SK-N-SH treated with all-trans-retinoic acid at 6 μM for 48 hours (cell line): Measurements from ENCODE around the gene PSMD2.

Experiments used
- ATAC-seq: fragments of 200-7000 bp; cut with Tn5 transposase; 3 replicates; pipeline ENCODE4 v1.9.1; 2020; ENCODE audit warnings: mild to moderate bottlenecking, moderate library complexity
- ARNTL ChIP-seq: fragments of 450-650 bp; formaldehyde crosslinking; IDR thresholded peaks from 2 replicates; pipeline ENCODE4 v1.5.0; 2020; ENCODE audit warnings: low read depth, mild to moderate bottlenecking, moderate library complexity, borderline replicate concordance
- BACH2 ChIP-seq: fragments of 250-450 bp; sonication (Bioruptor Pico); IDR thresholded peaks from 2 replicates; pipeline ENCODE4 v1.9.0; 2021; ENCODE audit warnings: mild to moderate bottlenecking, borderline replicate concordance
- CSRNP3 ChIP-seq: fragments of 250-450 bp; sonication (Bioruptor Pico); IDR thresholded peaks from 2 replicates; pipeline ENCODE4 v1.5.1; 2021; ENCODE audit warnings: mild to moderate bottlenecking, moderate library complexity
- ESRRG ChIP-seq: fragments of 250-450 bp; sonication (Bioruptor Pico); IDR thresholded peaks from 2 replicates; pipeline ENCODE4 v1.6.1; 2021; ENCODE audit warnings: mild to moderate bottlenecking
- ISL1 ChIP-seq: fragments of 250-450 bp; sonication (Bioruptor Pico); IDR thresholded peaks from 2 replicates; pipeline ENCODE4 v2.1.2; 2022; ENCODE audit warnings: mild to moderate bottlenecking, moderate library complexity
- PPARA ChIP-seq: fragments of 250-450 bp; sonication (Bioruptor Pico); IDR thresholded peaks from 2 replicates; pipeline ENCODE4 v1.5.0; 2020; ENCODE audit warnings: mild to moderate bottlenecking, borderline replicate concordance
- RARB ChIP-seq: fragments of 250-450 bp; sonication (Bioruptor Pico); IDR thresholded peaks from 2 replicates; pipeline ENCODE4 v1.8.0; 2021; ENCODE audit warnings: mild to moderate bottlenecking, moderate library complexity
- TCF4 ChIP-seq: fragments of 250-450 bp; sonication (Bioruptor Pico); IDR thresholded peaks from 2 replicates; pipeline ENCODE4 v1.8.0; 2021; ENCODE audit warnings: mild to moderate bottlenecking, moderate library complexity, borderline replicate concordance
- TOX ChIP-seq: fragments of 250-450 bp; sonication (Bioruptor Pico); IDR thresholded peaks from 2 replicates; pipeline ENCODE4 v1.8.0; 2021; ENCODE audit warnings: mild to moderate bottlenecking, moderate library complexity, borderline replicate concordance
- TSHZ2 ChIP-seq: fragments of 250-450 bp; sonication (Bioruptor Pico); IDR thresholded peaks from 2 replicates; pipeline ENCODE4 v1.5.0; 2020; ENCODE audit warnings: mild to moderate bottlenecking, moderate library complexity
- ZFP3 ChIP-seq: fragments of 250-450 bp; sonication (Bioruptor Pico); IDR thresholded peaks from 2 replicates; pipeline ENCODE4 v1.5.0; 2020; ENCODE audit warnings: mild to moderate bottlenecking, moderate library complexity
- ZFP30 ChIP-seq: fragments of 450-650 bp; formaldehyde crosslinking; IDR thresholded peaks from 2 replicates; pipeline ENCODE4 v1.5.0; 2022; ENCODE audit warnings: mild to moderate bottlenecking, moderate library complexity
- ZNF565 ChIP-seq: fragments of 450-650 bp; formaldehyde crosslinking; conservative IDR thresholded peaks from 2 replicates; pipeline ENCODE4 v1.5.0; 2020; ENCODE audit warnings: low read depth, mild to moderate bottlenecking, moderate library complexity
- ZNF70 ChIP-seq: fragments of 450-650 bp; formaldehyde crosslinking; IDR thresholded peaks from 2 replicates; pipeline ENCODE4 v1.5.0; 2020; ENCODE audit warnings: mild to moderate bottlenecking, moderate library complexity
- ZNF8 ChIP-seq: fragments of 450-650 bp; formaldehyde crosslinking; IDR thresholded peaks from 2 replicates; pipeline ENCODE4 v1.5.0; 2020; ENCODE audit warnings: mild to moderate bottlenecking, moderate library complexity
- TF ChIP-seq, protein P1 (sequence below): fragments of 250-450 bp; sonication (Bioruptor Pico); IDR thresholded peaks from 2 replicates; pipeline ENCODE4 v1.5.1; 2020; ENCODE audit warnings: low read depth, mild to moderate bottlenecking, moderate library complexity
- TF ChIP-seq, protein P2 (sequence below): fragments of 250-450 bp; sonication (Bioruptor Pico); IDR thresholded peaks from 2 replicates; pipeline ENCODE4 v1.8.0; 2020; ENCODE audit warnings: mild to moderate bottlenecking, moderate library complexity, borderline replicate concordance
- TF ChIP-seq, protein P3 (sequence below): fragments of 250-450 bp; sonication (Bioruptor Pico); IDR thresholded peaks from 2 replicates; pipeline ENCODE4 v1.8.0; 2021; ENCODE audit warnings: low read depth, mild to moderate bottlenecking, moderate library complexity, borderline replicate concordance

The PSMD2 gene

DNA sequence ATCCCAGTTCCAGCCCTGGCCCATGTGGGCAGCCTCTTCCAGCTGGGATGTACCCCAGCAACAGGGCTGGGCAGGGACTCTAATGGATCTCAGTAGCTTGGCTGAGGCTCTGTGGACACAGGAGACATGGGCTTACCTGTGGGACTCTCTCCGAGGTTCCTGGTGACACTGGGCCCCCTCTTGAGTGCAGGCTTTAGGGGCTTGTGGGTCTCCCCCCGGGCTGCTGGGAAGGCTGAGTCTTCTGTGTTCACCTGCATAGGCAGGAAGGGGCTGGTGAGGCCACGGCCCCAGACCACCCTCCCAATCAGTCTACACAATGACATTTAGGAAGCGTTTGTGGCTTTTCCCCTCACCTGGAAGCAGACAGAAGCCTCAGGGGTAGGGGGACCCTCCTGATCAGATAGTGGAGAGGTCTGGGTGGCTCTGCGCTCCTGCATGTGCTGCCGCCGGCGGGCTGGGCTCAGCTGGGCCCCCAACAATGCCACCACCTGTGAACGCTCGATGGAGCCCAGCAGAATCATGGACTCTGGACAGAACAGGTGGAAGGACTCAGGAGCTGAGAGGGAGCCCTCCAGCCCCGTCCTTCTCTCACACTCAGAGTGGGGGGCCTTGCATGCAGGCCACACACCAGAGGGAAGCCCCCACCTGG is 54.0 kb downstream of the PSMD2 start:
- no peak for ATAC-seq

GRCh38 chr3:184353546-184353941 is 54.5 kb downstream of the PSMD2 start:
- no peak for ATAC-seq
- TF ChIP-seq ZNF70 (CRISPR knock-in tag) (no peak), TOX (CRISPR knock-in tag) (no peak), ZNF565 (CRISPR knock-in tag) (no peak), CSRNP3 (CRISPR knock-in tag) (no peak), ZFP3 (CRISPR knock-in tag) (no peak), BACH2 (no peak), ZNF8 (CRISPR knock-in tag) (no peak), ARNTL (CRISPR knock-in tag) (no peak), TCF4 (no peak), ESRRG (CRISPR knock-in tag) (no peak), ZFP30 (CRISPR knock-in tag) (no peak)
- TF ChIP-seq, protein P1, sequence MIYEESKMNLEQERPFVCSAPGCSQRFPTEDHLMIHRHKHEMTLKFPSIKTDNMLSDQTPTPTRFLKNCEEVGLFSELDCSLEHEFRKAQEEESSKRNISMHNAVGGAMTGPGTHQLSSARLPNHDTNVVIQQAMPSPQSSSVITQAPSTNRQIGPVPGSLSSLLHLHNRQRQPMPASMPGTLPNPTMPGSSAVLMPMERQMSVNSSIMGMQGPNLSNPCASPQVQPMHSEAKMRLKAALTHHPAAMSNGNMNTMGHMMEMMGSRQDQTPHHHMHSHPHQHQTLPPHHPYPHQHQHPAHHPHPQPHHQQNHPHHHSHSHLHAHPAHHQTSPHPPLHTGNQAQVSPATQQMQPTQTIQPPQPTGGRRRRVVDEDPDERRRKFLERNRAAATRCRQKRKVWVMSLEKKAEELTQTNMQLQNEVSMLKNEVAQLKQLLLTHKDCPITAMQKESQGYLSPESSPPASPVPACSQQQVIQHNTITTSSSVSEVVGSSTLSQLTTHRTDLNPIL (CRISPR knock-in tag), result no peak
- TF ChIP-seq, protein P2, sequence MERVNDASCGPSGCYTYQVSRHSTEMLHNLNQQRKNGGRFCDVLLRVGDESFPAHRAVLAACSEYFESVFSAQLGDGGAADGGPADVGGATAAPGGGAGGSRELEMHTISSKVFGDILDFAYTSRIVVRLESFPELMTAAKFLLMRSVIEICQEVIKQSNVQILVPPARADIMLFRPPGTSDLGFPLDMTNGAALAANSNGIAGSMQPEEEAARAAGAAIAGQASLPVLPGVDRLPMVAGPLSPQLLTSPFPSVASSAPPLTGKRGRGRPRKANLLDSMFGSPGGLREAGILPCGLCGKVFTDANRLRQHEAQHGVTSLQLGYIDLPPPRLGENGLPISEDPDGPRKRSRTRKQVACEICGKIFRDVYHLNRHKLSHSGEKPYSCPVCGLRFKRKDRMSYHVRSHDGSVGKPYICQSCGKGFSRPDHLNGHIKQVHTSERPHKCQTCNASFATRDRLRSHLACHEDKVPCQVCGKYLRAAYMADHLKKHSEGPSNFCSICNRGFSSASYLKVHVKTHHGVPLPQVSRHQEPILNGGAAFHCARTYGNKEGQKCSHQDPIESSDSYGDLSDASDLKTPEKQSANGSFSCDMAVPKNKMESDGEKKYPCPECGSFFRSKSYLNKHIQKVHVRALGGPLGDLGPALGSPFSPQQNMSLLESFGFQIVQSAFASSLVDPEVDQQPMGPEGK (CRISPR knock-in tag), result no peak

More for the DNA sequence above, 54.0 kb downstream of the PSMD2 start:
- TF ChIP-seq TCF4, result no peak
- TF ChIP-seq, protein P2 (CRISPR knock-in tag), result no peak
- no peak for TF ChIP-seq RARB (CRISPR knock-in tag)
- TF ChIP-seq, all 23 proteins: peak for 0

- no peak for TF ChIP-seq ISL1 (CRISPR knock-in tag)
- no peak for TF ChIP-seq TCF4
- no peak for TF ChIP-seq TSHZ2
- no peak for TF ChIP-seq ESRRG (CRISPR knock-in tag)
- ATAC-seq, result peak; percentile 85
These were observed 55.2 kb downstream of the PSMD2 start for GRCh38 chr3:184354121-184354728.

GRCh38 chr3:184354754-184355153 is 55.7 kb downstream of the PSMD2 start:
- TF ChIP-seq TOX (CRISPR knock-in tag) (no peak), BACH2 (no peak), ZNF8 (CRISPR knock-in tag) (no peak), PPARA (CRISPR knock-in tag) (no peak), ZNF565 (CRISPR knock-in tag) (no peak), ARNTL (CRISPR knock-in tag) (no peak), ISL1 (CRISPR knock-in tag) (no peak)
- TF ChIP-seq, protein P3, sequence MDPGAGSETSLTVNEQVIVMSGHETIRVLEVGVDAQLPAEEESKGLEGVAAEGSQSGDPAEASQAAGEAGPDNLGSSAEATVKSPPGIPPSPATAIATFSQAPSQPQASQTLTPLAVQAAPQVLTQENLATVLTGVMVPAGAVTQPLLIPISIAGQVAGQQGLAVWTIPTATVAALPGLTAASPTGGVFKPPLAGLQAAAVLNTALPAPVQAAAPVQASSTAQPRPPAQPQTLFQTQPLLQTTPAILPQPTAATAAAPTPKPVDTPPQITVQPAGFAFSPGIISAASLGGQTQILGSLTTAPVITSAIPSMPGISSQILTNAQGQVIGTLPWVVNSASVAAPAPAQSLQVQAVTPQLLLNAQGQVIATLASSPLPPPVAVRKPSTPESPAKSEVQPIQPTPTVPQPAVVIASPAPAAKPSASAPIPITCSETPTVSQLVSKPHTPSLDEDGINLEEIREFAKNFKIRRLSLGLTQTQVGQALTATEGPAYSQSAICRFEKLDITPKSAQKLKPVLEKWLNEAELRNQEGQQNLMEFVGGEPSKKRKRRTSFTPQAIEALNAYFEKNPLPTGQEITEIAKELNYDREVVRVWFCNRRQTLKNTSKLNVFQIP (CRISPR knock-in tag), result no peak
- TF ChIP-seq, all 23 proteins: peak for 0
- peak; percentile 6 for ATAC-seq
